PC-9 (cell line): ENCODE results near the gene DNM1. TPM values are rescaled to one million over a fixed set of nuclear protein-coding genes. Genes with fewer than 3 reads are reported as not detected.

Source experiments
- BruUV-seq: library from RNA; stranded (reverse); fragments of 400-500 nt; replicated peaks from 2 replicates; lab custom pipeline; 2021; lab: Mats Ljungman, UMichigan
- CTCF ChIA-PET: fragments of 300-600 bp; sonication (Branson Sonifier 250); formaldehyde crosslinking; loops from one replicate; lab custom pipeline; 2022; ENCODE audit warnings: antibody characterized with exemption; lab: Charles Lee
- POLR2A ChIA-PET: fragments of 300-600 bp; sonication (Branson Sonifier 250); formaldehyde crosslinking; loops from one replicate; lab custom pipeline; 2022; ENCODE audit warnings: antibody characterized with exemption; ENCODE audit not compliant: unreplicated experiment; lab: Charles Lee
- DNase-seq, 2 experiments: peaks; one replicate each; pipeline versions ENCODE4 v3.0.0 to v3.0.0-alpha.2; 2015 to 2022; ENCODE audit warnings: mixed read lengths in 1 of 2
- H2AFZ ChIP-seq: fragments of 200-600 bp; sonication (generic); 2 replicates; pipeline ENCODE4 v1.8.1; 2017; ENCODE audit warnings: antibody characterized with exemption
- H3F3A ChIP-seq: fragments of 200-600 bp; sonication (generic); 2 replicates; pipeline ENCODE4 v1.8.1; 2017; ENCODE audit warnings: antibody characterized with exemption, mild to moderate bottlenecking, low read depth; ENCODE audit not compliant: insufficient read depth
- H3K27ac ChIP-seq: fragments of 200-600 bp; sonication (generic); 2 replicates; pipeline ENCODE4 v1.6.1; 2016; ENCODE audit warnings: mixed run types
- H3K27me3 ChIP-seq: fragments of 200-600 bp; sonication (generic); 2 replicates; pipeline ENCODE4 v1.6.1; 2016; ENCODE audit warnings: low read depth, mixed run types; ENCODE audit not compliant: insufficient read depth
- H3K36me3 ChIP-seq: fragments of 200-600 bp; sonication (generic); 2 replicates; pipeline ENCODE4 v1.6.1; 2016; ENCODE audit warnings: low read depth, mixed run types
- H3K4me1 ChIP-seq: fragments of 200-600 bp; sonication (generic); replicated peaks from 2 replicates; pipeline ENCODE4 v1.6.1; 2016; ENCODE audit warnings: mixed run types; ENCODE audit not compliant: insufficient read depth
- H3K4me2 ChIP-seq: fragments of 200-600 bp; sonication (generic); 2 replicates; pipeline ENCODE4 v1.6.1; 2017; ENCODE audit warnings: mixed run types
- H3K4me3 ChIP-seq: fragments of 200-600 bp; sonication (generic); 2 replicates; pipeline ENCODE4 v1.6.1; 2016; ENCODE audit warnings: mixed run types
- H3K79me2 ChIP-seq: fragments of 200-600 bp; sonication (generic); 2 replicates; pipeline ENCODE4 v1.6.1; 2017; ENCODE audit warnings: low read depth, mixed run types
- H3K9me2 ChIP-seq: fragments of 200-600 bp; sonication (generic); 2 replicates; pipeline ENCODE4 v1.8.1; 2017; ENCODE audit warnings: mild to moderate bottlenecking; ENCODE audit not compliant: insufficient read depth
- H3K9me3 ChIP-seq: fragments of 200-600 bp; sonication (generic); 2 replicates; pipeline ENCODE4 v1.8.1; 2016; ENCODE audit warnings: low read depth; ENCODE audit not compliant: insufficient read depth
- H4K20me1 ChIP-seq: fragments of 200-600 bp; sonication (generic); 2 replicates; pipeline ENCODE4 v1.8.1; 2017; ENCODE audit not compliant: insufficient read depth
- EZH2 ChIP-seq: fragments of 200-600 bp; sonication (generic); IDR thresholded peaks from 2 replicates; pipeline ENCODE4 v1.8.0; 2017; ENCODE audit warnings: antibody characterized with exemption, low read depth
- intact Hi-C: fragments of 100-400 bp; cut with micrococcal nuclease; formaldehyde crosslinking; loops from one replicate; pipeline ENCODE4 v1.10.0; 2022; ENCODE audit not compliant: unreplicated experiment
- total RNA-seq: library from RNA; stranded (reverse); gene quantifications from 2 replicates; pipeline ENCODE4 v1.2.3, GENCODE V29; 2021
- TF ChIP-seq, protein P1 (sequence below): fragments of 200-600 bp; sonication (generic); conservative IDR thresholded peaks from 2 replicates; pipeline ENCODE4 v1.6.1; 2017; ENCODE audit warnings: mixed run types, antibody characterized with exemption, mild to moderate bottlenecking, moderate library complexity

DNM1 gene
- total RNA-seq, 1 experiment from 2014 or later: 134 TPM

DNA sequence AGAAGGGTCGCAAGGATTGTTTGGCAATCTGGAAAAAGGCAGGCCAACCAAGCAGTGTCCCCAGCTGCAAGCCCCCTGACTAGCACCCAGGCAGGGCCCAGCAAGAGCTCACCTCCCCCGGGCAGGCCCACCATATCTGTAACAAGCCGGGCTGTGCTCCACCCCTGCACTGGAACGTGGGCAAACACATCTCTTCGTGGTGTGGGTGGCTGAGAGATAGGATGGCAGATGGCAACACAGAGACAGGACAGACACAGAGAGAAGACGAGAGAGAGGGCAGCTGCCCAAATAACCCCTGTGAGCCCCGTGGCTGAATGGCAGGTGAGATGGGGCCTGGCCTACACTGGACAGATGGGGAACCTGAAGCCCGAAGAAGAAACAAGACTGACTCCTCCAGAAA lies 33.7 kb upstream of the DNM1 start:
- no peak overlapping the region for H2AFZ ChIP-seq
- TF ChIP-seq, protein P1, sequence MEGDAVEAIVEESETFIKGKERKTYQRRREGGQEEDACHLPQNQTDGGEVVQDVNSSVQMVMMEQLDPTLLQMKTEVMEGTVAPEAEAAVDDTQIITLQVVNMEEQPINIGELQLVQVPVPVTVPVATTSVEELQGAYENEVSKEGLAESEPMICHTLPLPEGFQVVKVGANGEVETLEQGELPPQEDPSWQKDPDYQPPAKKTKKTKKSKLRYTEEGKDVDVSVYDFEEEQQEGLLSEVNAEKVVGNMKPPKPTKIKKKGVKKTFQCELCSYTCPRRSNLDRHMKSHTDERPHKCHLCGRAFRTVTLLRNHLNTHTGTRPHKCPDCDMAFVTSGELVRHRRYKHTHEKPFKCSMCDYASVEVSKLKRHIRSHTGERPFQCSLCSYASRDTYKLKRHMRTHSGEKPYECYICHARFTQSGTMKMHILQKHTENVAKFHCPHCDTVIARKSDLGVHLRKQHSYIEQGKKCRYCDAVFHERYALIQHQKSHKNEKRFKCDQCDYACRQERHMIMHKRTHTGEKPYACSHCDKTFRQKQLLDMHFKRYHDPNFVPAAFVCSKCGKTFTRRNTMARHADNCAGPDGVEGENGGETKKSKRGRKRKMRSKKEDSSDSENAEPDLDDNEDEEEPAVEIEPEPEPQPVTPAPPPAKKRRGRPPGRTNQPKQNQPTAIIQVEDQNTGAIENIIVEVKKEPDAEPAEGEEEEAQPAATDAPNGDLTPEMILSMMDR: no peak
- no peak for TF ChIP-seq EZH2
- H4K20me1 ChIP-seq: no peaks in the 10 kb centered on the region
- H3K4me3 ChIP-seq: no peak overlapping the region
- H3K79me2 ChIP-seq: no peaks in the 10 kb centered on the region
- H3F3A ChIP-seq: peaks cover 4% of the 10 kb centered on the region; the same call in 1 of the 2 replicates
- no peaks in the 10 kb centered on the region for H3K9me2 ChIP-seq
- H3K36me3 ChIP-seq: peaks cover 4% of the 10 kb centered on the region; the same call in 1 of the 2 replicates
- H3K9me3 ChIP-seq: no peaks in the 10 kb centered on the region
- no peaks in the 10 kb centered on the region for H3K27me3 ChIP-seq
- intact Hi-C loops: no loop called here
- no peak for DNase-seq
- no TSS peak for BruUV-seq
- POLR2A ChIA-PET: no interaction called here
- no peaks in the 10 kb centered on the region for H3K4me1 ChIP-seq
- H3K4me2 ChIP-seq: no peak overlapping the region
- no peak overlapping the region for H3K27ac ChIP-seq
- CTCF ChIA-PET: interaction anchor here (0.7 kb wide), 1 partner anchor 52 kb away, joined by 10 read pairs; no protein-coding TSS in a partner anchor

DNA sequence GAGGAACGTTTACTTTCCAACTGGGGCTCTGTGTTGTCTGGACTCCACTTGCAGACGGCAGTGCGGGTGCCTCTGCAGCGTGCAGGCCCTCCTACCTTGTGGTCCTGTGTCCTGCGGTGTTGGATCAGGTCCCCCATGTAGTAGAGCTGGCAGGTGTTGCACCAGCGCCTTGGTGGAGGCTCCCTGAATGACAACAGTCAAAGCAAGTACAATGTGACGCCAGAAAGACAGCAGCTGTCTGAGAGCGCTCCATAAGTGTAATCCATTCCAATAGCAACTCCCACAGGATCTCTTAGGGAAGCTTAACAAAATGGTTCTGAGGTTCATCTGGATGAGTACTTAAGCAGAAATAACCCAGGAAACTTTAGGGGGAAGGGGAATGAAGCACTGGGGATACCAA lies 33.3 kb upstream of the DNM1 start:
- Histone ChIP-seq H3K4me1 (no peaks in the 10 kb centered on the region), H3K9me2 (no peaks in the 10 kb centered on the region), H3K79me2 (no peaks in the 10 kb centered on the region), H3K36me3 (peaks cover 8% of the 10 kb centered on the region; the same call in 1 of the 2 replicates), H3F3A (peaks cover 4% of the 10 kb centered on the region; the same call in 1 of the 2 replicates), H3K9me3 (no peaks in the 10 kb centered on the region), H3K4me2 (no peak overlapping the region), H3K4me3 (no peak overlapping the region), H3K27ac (no peak overlapping the region), H3K27me3 (no peaks in the 10 kb centered on the region), H4K20me1 (no peaks in the 10 kb centered on the region), H2AFZ (no peak overlapping the region)
- BruUV-seq: no TSS peak
- DNase-seq: no peak
- ChIA-PET CTCF (no interaction called here), POLR2A (no interaction called here)
- TF ChIP-seq EZH2: no peak
- TF ChIP-seq, protein P1: no peak
- intact Hi-C loops: no loop called here

DNA sequence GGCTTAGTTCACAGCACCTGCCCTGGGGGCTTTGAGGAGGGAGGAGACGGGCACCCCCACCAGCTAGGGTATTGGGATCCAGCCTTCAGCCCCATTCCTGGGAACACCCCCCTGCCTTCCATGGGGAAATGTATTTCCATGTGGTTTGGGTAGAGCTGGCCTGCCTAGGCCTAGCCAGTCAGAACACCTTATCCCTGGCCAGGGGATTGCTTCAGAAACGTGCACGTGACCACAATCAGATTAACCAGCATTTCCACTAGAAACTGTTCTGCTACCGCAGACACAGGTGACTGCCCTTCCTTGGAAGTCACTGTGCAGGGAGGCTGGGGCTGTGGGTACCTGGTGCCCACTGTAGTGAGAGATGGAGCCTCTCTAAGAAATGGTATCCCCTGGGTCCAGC lies 29.1 kb upstream of the DNM1 start:
- H3K36me3 ChIP-seq: peaks cover 24% of the 10 kb centered on the region; the same call in 1 of the 2 replicates

More for the DNA sequence above, 29.1 kb upstream of the DNM1 start:
- DNase-seq: no peak
- Histone ChIP-seq H3K4me3 (no peak overlapping the region), H3K4me1 (peaks cover 18% of the 10 kb centered on the region), H3K9me3 (no peaks in the 10 kb centered on the region), H4K20me1 (no peaks in the 10 kb centered on the region), H3F3A (peaks cover 12% of the 10 kb centered on the region), H3K27ac (no peak overlapping the region), H3K27me3 (no peaks in the 10 kb centered on the region), H3K9me2 (no peaks in the 10 kb centered on the region), H3K79me2 (no peaks in the 10 kb centered on the region), H3K4me2 (no peak overlapping the region), H2AFZ (no peak overlapping the region)
- CTCF ChIA-PET: no interaction called here
- POLR2A ChIA-PET: no interaction called here
- TF ChIP-seq EZH2: no peak
- TF ChIP-seq, protein P1: no peak
- intact Hi-C loops: no loop called here
- BruUV-seq: no TSS peak
